HG03571 (cell line): ENCODE measurements around the gene HYAL3.

Experiments
- ATAC-seq: cut with Tn5 transposase; IDR thresholded peaks from one replicate; pipeline ENCODE4 v1.9.1; 2021; ENCODE audit not compliant: unreplicated experiment

The HYAL3 gene, protein sequence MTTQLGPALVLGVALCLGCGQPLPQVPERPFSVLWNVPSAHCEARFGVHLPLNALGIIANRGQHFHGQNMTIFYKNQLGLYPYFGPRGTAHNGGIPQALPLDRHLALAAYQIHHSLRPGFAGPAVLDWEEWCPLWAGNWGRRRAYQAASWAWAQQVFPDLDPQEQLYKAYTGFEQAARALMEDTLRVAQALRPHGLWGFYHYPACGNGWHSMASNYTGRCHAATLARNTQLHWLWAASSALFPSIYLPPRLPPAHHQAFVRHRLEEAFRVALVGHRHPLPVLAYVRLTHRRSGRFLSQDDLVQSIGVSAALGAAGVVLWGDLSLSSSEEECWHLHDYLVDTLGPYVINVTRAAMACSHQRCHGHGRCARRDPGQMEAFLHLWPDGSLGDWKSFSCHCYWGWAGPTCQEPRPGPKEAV

DNA sequence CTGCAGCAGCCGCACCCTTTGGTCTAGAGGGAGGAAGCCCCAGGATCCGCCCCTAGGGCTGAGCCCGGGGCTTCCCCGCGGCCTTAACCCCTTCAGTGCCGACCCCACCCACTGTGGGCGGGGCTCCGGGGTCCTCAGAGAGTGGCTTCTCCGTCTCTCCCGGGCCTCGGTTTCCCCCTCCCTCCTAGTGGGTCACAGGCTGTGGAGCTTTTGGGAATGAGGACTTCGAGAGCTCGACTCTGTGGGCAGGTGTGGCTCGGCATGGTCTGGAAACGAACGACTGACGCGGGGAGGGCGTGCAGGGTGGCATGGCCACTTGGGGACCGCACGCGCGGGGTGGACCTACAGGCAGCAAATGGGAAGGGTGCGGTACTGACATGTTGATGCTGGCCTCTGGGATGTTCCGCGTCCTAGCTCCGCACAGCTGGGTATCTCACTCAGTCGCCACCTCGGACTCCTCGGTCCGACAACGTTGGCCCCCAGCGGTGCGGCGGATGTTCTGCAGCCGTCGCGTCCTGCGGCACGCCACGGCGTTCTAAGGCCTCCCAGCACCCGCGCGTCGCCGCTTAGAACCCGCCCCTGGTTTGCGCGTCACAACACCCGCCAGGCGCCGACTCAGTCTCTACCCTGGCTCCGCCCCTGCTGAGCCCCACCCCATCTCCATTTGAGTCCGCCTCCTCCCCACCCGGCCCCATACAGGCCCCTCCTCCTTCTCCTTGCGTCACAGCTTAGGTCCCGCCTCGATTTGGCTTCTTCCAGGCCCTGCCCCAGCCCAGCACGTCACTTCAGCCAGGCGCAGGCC is at the start of gene HYAL3, which contains the start of gene NAA80:
HYAL3 (minus strand) TSS at position 570 of the 802 bp plus-strand sequence. CDS start 3,803 bp downstream, outside the sequence.
NAA80 (minus strand) TSS at position 570 of the 802 bp plus-strand sequence. CDS start 1,942 bp downstream, outside the sequence.
- peak; percentile 84 for ATAC-seq

- no peak for ATAC-seq
Measured at GRCh38 chr3:50347187-50347813, 48.1 kb upstream of the HYAL3 start.

DNA sequence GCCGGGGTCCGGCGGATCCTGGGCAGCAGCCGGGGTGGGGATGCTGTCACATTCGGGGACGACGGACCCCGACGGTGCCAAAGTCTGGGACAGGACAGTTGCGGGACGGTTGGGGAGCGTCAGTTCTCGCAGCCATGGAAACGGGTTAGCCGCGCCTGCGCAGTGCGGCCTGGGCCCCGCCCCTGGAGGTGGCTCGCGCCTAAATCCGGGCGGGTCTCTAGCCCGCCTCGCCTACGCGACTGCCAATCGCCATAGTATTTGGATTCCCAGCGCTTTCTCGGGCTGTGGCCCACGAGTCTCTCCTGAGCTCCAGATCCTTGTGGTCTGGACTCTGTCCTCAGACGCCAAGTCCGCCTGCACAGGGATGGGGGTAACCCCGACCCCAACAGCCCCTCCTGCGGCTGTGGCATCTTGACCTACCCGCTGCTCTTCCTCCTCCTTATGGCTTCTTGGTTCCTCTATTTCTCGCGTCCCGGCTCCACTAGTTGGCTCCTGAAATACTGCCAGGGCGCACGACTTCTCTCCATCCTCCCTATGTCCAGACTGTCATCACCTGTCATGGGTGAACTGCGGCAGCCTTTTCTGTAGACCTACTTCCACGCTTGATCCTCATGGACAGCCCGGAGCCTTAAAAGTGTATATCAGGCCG is 46.5 kb upstream of the HYAL3 start, which contains the start of gene ZMYND10:
ZMYND10 (minus strand) TSS at position 147 of the 649 bp plus-strand sequence. CDS start 153 bp downstream, outside the sequence.
- no peak for ATAC-seq

DNA sequence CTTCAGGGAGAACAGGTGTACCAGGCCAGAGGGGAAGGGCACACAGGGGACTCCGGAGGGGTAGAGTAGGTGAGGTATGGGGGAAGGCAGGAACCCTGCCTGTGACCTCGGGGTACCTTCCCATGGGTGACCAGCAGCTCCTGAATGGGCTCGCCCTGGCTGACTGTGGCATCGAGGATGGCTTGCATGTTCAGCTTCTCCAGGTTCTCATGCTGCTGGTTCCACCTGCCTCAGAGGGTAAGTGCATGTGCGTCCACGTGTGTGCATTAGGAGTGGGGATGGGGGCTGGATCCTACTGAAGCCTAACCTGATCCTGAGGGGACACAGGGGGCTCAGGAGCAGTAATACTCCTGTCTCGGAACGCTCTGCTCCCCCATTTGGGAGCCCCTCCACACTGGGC is 45.8 kb upstream of the HYAL3 start:
- no peak for ATAC-seq

DNA sequence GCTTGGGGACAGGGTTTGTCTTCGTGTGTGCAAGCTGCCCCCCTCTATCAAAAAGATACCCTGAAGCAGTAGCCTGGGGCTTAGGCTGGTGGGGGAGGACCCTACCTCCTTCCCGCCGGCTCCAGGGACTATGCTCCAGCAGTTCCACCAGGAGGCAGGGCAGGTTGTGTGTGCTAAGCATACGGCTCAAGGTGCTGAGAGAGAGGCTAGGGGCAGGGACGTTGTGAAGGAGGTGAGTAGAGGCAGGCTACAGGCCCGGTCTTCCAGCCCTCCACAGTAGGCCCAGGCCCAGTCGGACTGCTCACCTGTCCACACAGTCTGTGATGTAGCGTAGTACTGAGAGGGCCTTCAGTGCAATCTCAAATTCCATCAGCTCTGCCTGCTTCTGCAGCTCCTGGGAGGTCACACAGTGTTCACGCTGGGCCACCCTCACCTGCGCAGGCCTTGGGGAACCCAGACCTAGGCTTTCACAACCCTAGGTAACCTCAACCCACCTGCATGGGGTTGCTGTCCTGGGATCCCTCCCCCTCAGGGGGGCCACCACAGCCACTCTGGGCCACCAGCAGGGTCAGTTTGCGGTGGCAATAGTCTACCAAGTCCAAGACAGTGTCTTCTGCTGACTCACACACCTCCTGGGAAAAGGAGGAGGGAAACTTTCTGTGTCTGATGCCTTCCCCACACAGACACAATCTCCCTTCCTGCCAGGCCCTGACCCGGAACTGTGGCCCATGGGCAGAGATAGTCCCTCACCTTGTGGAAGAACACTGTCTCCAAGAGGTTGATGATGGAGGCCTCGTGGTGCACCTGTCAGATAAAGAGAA is 43.8 kb upstream of the HYAL3 start:
- no peak for ATAC-seq

- ATAC-seq: no peak
Measured at GRCh38 chr3:50341996-50342650, 42.9 kb upstream of the HYAL3 start.

DNA sequence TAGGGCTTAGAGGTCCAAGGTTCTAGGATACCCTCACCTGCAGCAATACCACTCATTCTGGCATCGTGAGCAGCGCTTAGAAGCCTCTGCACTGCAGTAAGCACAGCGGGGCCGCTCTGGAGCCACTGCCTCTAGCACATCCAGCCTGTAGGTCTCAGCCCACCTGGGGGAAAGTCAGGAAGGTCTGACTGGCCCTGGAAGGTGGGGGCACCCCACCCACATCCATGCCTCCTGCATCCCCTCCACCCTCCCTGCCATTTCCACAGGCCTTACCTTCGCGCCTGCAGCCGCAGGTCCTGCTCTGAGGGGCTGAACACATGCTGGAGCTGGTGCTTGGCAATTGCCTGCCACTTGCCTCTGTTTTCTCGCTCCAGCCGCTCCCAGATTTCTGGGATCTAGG is 42.3 kb upstream of the HYAL3 start:
- ATAC-seq: no peak

- peak; percentile 33 for ATAC-seq
Measured at GRCh38 chr3:50340448-50341329, 41.5 kb upstream of the HYAL3 start, which contains the start of gene RASSF1. Gene RASSF1, minus strand, starts transcription at chr3:50340836. Its CDS starts 31 bp downstream, at chr3:50340805.

DNA sequence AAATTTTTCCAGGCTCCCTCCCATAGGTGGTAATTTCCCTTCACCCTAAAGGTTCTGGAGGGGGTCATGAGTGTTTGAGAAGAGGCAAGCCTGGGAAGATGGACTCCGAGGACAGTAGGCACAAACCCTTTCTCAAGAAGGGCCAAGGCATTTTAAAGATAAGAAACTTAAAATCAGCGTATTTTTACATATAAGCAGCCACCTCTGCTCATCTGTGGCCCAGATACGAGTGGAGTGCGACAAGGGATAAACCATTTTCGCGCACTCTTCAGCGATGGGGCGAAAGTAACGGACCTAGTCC is 40.9 kb upstream of the HYAL3 start:
- ATAC-seq: no peak

DNA sequence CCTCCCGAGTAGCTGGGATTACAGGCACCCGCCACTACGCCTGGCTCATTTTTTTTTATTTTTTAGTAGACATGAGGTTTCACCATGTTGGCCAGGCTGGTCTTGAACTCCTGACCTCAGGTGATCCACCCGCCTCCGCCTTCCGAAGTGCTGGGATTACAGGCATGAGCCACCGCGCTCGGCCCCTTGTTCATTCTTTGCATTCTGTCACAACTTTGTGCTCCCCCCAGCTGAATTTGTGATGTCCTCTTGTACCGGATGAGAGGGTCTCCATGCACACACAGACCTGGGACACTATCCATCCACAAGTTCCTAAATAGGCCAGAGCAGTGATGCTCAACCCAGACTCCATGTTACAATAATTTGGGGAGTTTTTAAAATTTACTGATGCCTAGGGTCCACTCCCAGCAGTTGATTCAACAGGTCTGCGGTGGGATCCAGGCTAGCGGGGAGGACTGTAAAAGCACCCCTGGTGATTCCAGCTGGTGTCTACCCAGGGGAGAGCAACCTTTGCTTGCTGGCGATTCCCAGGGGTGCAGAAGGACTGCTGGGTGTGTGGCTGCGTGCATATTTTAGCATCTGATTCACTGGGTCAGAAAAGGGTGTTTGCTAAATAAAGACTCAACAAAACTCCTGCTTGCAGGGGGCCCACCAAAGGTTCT is 40.4 kb upstream of the HYAL3 start:
- ATAC-seq: no peak

DNA sequence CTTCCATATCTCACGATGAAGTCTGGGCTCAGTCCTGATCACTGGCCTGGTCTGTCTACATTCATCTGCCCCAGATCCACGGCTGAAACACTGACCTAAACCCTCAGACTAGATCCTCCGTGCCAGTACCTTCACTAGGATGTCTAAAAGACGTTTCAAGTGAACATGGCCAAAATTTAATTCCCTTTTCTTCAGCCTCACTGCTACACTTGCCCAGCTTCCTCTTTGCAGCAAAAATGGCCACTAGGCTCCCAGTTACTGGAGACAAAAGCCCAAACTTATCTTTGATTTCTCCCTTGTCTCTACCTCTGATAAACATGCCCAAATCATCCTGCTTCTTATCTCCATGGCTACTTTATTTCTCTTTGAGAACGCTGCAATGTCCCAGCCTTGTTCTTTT is 39.8 kb upstream of the HYAL3 start:
- no peak for ATAC-seq

GRCh38 chr3:50337175-50337861 is 38.1 kb upstream of the HYAL3 start:
- peak; percentile 61 for ATAC-seq

DNA sequence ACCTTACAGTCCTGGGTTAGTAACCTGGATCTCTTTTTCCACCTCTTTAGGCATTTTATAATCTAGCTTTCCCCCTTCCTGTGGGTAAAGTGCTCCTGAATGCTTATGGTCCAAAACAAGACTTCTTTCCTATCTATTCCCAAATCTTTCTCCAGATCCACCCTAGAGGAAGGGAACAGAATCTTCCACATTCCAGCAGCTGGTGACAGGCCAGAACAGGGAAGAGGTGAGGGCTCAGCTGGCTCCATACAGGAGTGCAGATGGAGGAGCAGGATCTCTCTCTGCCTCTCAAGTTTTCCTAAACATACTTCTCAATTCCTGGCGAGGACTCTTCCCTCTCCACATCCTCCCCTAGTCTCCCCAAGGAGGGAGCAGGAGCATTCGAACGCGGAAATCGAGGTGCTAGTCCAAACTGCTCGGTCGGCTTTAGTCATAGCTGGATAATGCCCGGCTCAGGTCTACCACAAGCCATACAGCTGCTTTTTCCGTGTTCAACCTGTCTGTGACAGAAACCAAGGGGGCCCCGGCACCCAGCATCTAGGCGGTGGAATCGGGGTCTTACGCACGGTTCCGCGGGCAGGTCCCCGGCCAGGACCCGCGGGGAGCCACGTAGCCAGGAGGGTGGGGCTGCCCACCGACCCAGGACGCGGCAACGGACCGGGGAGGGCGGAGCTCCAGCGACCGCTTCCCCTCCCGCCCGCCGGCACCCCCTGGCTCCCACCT is 37.4 kb upstream of the HYAL3 start:
- ATAC-seq: peak; percentile 19

- ATAC-seq: no peak
Measured at GRCh38 chr3:50334339-50335075, 35.3 kb upstream of the HYAL3 start.

GRCh38 chr3:50333744-50334328 is 34.6 kb upstream of the HYAL3 start:
- ATAC-seq: no peak
